Cortex of kidney (tissue), 1 donor: ENCODE data around the gene RPS6KA4.

ENCODE experiments used
- DNase-seq: peaks from one replicate; lab custom pipeline; 2025; lab: John Stamatoyannopoulos, UW

The RPS6KA4 gene

DNA sequence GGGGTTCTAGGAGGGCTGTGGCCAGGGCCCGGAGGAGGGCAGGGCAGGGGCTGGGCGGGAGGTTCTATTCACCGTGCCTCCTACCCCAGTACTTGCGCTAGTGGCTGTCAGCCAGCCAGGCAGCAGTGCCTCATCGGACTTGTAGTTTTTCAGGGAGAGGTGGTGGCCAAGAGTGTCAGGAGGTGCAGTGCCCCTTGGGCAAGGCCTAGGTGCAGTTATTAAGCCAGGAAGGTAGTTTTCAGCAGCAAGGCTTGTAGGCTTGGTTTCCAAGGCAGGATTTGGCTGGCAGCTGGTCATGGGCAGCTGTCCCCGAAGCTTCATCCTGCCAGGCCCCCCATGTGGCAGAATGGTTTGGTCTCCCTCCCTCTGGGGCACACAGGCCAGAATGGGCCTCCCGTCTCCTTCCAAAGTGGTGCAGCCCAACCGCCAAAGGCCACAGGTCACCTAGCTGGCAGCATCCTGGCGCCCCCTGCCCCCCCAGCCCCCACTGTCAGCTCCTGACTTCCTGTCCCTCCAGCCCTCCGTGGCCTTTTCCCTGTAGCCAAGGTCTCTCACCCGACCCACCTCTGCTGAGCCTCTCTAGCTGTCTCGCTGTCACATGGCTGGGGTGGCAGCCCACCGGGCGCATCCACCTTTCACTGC, 10.5 kb upstream of the RPS6KA4 start:
- DNase-seq, result no peak

DNA sequence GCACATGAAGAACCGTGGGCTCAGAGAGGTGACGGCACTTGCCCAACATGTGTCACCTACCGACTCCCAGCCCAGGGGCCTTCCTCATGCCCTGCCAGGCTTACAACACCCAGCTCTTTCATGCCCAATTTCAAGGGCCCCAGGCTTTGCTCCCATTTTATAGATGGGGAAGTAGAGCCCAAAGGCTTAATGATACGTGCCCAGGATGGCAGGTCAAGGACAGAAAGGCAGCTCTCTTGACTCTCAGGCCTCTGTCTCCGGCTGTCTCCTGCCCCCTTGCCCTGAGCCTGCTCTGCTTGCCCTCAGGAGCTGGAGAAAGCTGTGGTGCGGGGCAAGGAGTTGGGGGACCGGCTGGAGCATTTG, 10.0 kb upstream of the RPS6KA4 start:
- no peak for DNase-seq

DNA sequence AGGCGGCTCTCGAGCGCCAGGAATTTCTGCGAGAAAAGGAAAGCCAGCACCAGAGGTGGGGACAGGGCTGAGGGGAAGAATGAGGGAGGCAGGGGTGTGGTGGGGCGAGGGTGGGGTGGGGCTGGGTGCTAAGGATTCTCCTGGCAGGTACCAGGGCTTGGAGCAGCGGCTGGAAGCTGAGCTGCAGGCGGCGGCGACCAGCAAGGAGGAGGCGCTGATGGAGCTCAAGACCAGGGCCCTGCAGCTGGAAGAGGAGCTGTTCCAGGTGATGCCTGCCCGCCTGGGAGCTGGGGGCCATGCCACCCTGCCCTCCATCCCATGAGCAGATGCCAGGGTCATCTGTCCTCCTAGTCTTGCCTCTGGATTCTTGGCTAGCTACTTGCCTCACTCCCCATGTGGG, 9.6 kb upstream of the RPS6KA4 start:
- DNase-seq, result no peak

DNA sequence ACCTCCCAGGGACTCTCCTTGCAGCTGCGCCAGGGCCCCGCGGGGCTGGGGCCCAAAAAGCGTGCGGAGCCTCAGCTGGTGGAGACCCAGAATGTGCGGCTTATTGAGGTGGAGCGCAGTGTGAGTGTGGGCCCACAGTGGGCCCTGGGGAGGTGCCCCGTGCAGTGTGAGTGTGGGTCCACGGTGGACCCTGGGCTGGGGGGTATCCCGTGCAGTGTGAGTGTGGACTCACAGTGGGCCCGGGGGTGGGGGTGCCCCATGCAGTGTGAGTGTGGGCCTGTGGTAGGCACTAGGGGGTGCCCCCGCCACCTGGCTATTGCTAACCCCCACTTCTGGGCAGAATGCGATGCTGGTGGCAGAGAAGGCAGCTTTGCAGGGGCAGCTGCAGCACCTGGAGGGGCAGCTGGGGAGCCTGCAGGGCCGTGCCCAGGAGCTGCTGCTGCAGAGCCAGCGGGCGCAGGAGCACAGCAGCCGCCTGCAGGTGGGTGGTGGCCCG, 7.8 kb upstream of the RPS6KA4 start:
- DNase-seq, result no peak

DNA sequence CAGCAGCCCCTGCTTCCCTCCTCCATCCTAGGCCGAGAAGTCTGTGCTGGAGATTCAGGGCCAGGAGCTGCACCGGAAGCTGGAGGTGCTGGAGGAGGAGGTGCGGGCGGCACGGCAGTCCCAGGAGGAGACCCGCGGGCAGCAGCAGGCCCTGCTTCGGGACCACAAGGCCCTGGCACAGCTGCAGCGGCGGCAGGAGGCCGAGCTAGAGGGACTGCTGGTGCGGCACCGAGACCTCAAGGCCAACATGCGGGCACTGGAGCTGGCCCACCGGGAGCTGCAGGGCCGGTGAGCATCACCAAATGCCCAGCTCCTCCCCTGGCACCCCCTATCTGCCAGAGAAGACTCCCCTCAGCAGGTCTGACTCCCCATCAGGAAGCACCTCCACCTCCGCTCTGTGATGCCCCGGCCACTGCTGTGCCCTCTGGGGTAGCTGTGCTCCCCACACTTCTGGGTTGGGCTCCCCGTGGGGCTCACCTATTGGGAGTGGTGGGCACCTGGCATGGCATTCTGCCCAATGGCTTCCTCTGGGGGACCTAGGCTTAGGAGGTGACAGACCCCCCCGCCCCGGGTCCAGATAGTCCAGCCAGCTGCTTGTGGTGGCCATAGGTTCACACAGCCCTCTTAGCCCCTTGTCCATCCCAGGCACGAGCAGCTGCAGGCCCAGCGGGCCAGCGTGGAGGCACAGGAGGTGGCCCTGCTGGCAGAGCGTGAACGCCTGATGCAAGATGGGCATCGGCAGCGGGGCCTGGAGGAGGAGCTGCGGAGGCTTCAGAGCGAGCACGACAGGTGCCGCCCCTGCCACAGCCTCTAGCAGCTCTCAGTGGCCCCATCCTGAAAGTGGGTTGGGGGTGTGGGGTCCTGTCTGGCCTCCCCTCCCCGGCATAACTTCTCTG, 6.6 kb upstream of the RPS6KA4 start:
- no peak for DNase-seq

DNA sequence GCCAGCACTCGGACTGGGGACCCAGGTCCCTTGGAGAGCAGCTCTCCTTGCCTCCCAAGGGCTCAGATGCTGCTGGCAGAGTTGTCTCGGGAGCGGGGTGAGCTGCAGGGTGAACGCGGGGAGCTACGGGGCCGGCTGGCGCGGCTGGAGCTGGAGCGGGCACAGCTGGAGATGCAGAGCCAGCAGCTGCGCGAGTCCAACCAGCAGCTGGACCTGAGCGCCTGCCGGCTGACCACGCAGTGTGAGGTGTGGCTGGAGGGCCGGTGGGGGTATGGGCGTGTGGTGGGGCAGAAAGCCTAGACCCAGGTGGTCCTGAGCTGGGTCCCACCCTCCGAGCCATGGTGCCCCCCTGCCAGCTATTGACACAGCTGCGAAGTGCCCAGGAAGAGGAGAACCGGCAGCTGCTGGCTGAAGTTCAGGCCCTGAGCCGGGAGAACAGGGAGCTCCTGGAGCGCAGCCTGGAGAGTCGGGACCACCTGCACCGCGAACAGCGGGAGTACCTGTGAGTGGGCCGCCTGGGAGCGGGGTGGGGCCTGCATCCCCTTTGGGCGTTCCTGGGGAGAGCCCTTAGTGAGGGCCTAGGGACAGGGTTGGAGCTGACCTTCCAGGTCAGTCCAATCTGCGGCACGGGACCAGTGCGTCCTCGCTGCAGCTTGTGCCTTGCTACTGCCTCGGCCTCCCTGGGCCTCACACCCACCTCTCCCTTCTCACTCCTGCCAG, 5.8 kb upstream of the RPS6KA4 start:
- no peak for DNase-seq

DNA sequence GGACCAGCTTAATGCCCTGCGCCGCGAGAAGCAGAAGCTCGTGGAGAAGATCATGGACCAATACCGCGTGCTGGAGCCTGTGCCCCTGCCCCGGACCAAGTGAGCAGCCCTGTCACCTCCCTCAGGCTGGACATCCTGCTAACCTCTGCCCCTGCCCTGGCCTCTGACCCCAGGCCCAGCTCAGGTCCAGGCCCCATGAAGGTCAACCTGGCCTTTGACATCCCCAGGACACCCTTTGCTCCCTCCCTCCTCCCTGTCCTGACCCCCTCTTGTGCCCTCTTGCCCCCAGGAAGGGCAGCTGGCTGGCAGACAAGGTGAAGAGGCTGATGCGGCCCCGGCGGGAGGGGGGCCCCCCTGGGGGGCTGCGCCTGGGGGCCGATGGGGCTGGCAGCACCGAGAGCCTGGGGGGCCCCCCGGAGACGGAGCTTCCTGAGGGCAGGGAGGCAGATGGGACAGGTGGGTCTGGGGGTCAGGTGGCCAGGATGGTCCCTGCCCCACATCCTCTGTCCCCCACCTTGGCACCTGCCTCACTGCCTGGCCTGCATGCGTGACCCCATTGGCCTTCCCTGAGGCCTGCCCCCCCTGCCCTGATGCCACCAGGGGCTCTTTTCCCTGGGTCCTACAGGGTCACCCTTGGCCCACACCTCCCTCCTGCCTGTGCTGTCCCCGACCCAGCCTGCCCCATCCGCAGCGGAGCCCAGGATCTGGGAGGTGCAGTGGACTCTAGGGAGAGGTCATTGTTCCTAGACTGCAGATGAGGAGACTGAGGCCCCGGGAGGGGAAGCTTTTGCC, 5.1 kb upstream of the RPS6KA4 start:
- no peak for DNase-seq

DNA sequence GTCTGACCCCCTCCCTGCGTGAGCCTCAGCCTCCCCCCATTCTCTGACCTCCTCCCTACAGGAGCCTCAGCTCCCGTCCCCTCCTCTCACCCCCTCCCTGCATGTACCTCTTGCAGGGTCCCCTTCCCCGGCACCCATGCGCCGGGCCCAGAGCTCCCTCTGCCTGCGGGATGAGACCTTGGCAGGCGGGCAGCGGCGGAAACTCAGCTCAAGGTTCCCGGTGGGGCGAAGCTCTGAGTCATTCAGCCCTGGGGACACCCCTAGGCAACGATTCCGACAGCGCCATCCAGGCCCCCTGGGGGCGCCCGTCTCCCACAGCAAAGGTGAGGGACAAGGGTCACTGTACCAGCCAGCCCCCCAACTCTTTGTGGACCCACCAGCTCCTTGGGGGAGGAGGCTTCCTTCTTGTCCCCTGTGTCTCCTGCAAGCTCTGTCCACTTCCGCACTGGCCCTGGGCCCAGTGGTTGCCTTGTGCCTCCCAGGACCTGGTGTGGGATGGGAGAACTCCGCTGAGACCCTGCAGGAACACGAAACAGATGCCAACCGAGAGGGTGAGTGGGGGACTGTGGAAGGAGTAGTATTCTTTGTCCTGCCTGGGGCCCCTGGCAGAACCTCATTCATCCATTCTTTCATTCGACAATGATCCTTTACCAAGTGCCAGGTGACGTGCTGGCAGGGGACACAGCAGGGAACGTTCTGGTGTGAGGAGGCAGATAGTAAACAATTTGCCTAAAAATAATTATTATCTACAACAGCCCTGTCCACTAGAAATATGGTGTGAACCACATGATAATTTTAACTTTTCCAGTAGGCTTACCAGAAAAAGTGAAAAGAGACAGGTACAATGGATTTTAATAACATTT, 3.7 kb upstream of the RPS6KA4 start:
- DNase-seq, result no peak

DNA sequence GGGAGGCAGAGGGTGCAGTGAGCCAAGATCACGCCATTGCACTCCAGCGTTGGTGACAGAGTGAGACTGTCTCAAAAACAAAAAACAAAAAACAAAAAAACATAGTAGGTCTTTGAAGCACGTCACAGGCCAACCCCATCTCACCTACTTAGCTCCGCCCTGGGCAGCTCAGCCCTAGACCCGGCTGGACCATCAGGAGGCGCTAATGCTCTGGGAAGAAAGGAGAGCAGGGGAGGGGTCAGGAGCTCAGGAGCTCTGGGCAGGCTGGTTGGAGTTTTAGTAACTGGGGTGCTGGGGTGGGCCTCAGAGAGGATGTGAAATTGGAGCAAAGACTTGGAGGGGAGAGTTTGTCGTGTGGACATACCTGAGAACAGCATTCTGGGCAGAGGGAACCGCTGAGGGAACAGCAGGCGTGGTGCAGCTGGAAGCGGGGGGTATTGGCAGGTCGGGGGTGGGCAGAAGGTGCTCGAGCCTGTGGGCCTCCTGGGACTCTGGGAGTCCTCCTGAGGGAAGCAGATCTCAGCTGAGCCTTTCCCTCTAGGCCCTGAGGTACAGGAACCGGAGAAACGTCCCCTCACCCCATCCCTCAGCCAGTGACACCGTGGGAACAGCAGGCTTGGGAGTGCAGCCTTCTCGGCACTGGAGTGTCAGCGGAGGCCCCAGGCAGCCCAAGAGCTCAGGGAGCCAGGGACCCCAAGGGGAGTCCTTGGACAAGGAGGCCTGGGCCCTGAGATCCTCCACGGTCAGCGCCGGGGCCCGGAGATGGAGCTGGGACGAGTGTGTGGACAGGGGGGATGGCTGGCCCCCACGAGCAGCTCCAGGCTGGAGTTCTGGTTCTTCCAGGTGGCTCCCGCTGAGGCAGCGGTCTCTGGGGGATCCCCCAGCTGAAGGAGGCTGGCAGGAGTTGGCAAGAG, 2.2 kb upstream of the RPS6KA4 start:
- no peak for DNase-seq

DNA sequence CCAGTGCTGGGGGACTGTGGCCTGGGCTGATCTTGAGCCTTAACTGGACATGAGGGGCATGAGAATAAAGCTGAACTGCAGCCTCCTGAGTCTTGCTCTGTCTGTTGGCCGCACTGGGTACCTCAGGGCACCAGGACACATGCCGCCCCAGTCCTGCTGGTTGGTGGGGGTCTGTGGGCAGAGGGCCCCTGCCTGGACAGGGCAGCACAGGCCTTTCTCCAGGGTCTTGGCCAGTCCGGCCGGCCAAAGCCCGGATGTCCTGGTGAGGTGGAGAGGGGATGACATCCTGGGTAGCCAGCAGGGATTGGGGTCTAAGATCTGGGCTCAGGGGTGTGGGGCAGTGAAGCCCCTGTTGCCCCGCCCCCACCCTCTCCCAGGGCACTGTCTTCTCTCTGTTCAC, 1.5 kb upstream of the RPS6KA4 start:
- no peak for DNase-seq

DNA sequence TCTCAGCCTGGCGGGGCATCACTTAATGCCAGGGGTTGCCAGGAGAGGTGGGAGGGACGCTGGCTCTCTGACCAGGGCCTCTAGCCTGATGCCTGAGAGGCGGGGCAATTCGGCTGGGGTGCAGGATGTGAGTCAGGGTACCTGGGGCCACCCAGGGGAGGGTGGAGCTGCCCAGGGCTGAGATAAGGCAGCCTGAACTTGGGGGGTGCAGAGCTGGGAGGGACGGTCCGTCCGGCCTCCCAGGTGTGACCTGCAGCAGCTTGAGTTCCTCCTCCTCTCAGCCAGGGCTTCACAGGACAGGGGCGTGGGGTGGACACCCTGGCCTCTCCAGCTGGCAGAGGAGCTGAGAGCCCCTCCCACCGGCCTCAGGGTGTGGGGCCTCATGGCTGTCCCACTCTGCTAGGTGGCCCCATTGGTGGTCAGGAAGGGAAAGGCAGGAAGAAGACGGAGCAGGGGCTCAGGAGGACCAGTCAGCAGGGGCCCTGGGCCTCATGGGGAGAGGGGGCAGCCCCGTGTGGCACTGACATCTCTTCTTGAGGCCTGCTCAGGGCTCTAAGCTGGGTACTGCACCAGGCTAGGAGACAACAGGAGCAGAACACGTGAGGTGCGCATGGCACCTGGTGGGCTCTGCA, 942 bp upstream of the RPS6KA4 start:
- no peak for DNase-seq

DNA sequence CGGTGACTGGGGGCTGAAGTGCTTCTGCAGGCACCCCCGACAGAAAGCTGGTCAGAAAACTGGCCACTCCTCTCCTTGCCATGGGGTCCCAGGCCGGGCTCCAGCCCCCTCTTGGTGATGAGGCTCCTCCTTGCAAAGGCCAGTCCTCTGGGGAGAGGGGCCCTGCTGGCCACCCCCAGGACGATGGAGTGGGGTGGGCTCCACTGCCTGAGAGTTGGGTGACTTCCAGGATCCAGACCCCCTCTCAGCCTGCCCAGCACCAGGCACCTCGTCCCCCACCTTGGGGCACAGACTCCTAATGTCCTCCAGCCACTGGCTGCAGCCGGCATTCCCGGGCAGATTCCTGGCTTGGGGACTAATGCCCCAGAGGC, 441 bp upstream of the RPS6KA4 start:
- no peak for DNase-seq

DNA sequence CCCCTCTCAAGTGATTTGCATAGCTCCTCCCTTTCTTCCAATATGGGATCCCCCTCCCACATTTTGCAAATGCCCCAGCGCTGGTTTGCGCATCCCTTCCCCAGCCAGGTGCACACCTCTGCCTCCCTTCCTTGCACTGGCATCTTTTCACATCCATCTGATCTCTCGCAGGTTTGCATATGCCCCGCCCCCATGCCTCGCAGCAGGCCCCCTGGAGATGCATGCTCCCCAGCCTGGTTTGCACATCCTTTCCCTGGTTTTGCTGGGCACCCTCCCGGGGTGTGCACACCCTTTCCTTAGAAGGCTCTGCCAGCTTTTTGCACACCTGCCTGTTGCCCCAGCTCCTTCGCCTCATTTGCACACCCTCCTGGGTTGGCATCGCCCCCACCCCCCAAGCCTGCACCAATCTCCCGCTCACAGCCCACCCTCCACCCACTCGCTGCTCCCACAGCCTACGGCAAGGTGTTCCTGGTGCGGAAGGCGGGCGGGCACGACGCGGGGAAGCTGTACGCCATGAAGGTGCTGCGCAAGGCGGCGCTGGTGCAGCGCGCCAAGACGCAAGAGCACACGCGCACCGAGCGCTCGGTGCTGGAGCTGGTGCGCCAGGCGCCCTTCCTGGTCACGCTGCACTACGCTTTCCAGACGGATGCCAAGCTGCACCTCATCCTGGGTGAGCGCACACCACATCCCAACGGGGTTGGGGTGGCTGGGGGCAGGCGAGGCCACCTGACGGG, 917 bp downstream of the RPS6KA4 start:
- no peak for DNase-seq

DNA sequence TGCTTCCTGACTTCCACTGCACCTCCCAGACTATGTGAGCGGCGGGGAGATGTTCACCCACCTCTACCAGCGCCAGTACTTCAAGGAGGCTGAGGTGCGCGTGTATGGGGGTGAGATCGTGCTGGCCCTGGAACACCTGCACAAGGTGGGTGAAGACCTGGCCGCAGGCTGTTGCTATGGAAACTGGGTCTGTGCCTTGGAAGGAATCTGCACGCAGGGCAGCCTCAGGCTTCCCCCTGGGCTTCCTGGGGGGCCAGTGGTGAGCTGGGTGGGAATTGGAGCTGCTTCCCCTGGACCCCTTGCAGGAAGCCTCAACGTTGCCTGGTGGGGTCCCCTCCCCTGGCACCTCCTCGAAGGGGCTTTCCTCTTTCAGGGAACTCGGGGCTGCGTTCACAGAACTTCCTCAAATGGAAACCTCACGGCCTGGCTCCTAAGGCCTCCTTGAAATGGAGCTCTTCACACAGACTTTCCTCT, 1.5 kb downstream of the RPS6KA4 start:
- DNase-seq, result no peak

DNA sequence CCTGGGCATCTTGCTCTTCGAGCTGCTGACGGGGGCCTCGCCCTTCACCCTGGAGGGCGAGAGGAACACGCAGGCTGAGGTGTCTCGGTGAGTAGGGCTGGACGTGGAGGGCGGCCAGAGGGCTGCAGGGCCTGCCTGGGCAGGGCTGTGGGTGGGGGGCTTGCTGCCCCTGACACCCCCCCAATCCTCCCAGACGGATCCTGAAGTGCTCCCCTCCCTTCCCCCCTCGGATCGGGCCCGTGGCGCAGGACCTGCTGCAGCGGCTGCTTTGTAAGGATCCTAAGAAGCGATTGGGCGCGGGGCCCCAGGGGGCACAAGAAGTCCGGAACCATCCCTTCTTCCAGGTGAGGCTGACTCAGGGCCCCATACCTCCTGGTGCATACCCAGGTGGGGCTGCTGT, 2.7 kb downstream of the RPS6KA4 start:
- no peak for DNase-seq

DNA sequence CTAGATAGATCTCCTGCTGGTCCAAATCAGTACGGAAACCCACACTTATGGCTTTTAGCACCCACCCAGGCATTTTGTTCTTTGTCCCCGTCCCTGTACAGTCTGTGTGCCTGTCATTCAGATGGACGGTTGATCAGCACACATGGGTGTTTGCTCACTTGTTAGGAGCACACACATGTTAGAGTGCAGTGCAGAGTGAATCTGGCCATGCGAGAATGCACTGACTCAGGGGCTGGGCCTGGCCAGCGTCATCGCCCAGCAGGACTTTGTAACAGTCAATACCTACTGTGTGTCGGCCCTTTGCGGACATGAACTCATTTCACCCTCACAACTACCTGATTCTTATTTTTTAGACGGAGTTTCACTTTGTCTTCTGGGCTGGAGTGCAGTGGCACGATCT, 3.4 kb downstream of the RPS6KA4 start:
- no peak for DNase-seq

DNA sequence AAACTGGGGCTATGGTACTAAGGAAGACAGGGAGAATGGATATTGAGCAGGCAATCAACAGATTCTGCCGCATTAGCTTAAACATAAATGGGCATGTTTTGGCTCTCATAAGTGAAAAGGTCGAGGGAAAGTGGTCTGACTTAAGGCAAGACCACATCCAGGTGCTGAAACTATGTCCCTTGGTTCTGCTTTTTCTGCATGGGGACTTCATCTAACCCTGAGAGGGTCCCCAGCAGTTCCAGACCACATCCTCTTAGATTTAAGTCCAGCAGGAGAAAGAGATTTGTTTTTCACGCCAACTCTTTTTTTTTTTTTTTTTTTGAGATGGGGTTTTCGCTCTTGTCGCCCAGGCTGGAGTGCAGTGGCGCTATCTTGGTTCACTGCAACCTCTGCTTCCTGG, 5.5 kb downstream of the RPS6KA4 start:
- DNase-seq, result no peak

DNA sequence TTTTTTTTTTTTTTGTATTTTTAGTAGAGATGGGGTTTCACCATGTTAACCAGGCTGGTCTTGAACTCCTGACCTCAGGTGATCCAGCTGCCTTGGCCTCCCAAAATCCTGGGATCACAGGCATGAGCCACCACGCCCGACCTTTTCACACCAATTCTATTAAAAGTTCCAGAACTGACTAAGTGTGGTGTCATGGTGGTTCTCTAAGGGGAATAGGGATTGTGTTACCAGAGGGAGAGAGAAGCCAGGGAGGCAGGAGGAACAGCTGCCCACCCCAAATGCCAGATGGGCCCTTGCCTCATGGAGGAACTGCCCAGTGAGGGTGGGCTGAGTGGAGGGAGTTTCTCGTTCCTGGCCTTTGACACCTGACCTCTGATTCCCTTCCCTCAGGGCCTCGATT, 5.9 kb downstream of the RPS6KA4 start:
- no peak for DNase-seq

DNA sequence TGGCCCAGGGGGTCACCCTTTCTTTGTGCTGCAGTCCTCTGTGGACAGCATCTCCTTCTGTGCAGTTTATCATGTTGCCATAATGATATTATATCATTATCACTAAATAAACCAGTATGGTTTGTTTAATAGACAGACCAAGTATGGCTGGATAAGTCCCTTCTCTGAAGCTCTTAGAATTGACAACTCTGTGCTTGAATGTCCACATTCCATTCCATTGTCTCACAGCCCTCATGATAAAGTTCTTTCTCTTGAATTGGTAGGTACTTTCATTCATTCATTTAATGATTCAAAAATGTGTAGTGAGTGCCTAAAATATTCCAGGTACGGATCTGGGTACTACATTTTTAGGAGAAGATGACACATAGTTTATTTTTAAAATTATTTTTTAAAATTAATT, 7.8 kb downstream of the RPS6KA4 start:
- no peak for DNase-seq
